NB4 (cell line): Measurements from ENCODE around the gene POPDC2.

Experiments used
- DNase-seq: peaks from one replicate; pipeline ENCODE4 v3.0.0; 2010; ENCODE audit warnings: low read depth
- H3K4me3 ChIP-seq: one replicate; pipeline ENCODE4 v1.5.1; 2011; ENCODE audit warnings: mild to moderate bottlenecking, low read depth, low read length, moderate library complexity
- MAX ChIP-seq: IDR thresholded peaks from 2 replicates; pipeline ENCODE4 v1.6.1; 2011; ENCODE audit warnings: low read depth, low read length
- MYC ChIP-seq: IDR thresholded peaks from 2 replicates; pipeline ENCODE4 v1.6.1; 2011; ENCODE audit warnings: low read depth, low read length
- POLR2A ChIP-seq: IDR thresholded peaks from 2 replicates; pipeline ENCODE4 v1.6.1; 2011; ENCODE audit warnings: mild to moderate bottlenecking; ENCODE audit not compliant: insufficient read length; ENCODE audit errors: extremely low read depth
- TF ChIP-seq, protein P1 (sequence below): IDR thresholded peaks from one replicate; pipeline ENCODE4 v1.5.1; 2012; ENCODE audit warnings: low read depth, low read length

POPDC2 gene

DNA sequence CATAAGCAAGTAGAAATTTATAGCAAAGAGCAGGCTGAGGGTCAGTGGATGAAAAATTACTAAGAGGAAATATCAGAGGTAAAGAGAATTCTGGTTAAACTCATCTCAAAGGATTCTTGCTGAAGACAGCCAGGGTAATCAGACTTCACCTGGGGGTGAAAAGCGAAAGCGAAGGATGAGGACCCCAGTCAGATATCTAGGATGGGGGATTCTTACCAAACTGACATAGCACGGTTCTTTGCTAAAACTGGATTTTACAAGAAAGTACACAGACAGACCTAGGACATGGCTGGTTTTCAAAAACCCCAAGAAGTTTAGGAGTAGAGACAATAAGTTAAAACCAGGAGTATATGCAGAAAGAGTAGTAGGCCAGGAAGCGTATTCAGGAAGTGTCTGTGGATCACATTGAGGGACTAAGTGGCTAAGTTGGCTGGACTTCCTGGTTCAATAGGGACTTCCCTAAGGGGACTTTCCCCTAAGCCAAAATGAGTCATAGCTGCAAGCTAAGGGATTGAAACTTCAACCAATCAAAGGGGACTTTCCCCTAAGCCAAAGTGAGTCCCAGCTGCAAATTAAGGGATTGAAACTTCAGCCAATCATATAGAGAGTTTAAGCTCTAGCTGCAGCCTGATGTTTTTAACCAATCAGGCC lies 40.0 kb upstream of the POPDC2 start:
- DNase-seq, result peak; percentile 47
- TF ChIP-seq MAX (no peak), MYC (no peak), POLR2A (no peak)
- TF ChIP-seq, protein P1, sequence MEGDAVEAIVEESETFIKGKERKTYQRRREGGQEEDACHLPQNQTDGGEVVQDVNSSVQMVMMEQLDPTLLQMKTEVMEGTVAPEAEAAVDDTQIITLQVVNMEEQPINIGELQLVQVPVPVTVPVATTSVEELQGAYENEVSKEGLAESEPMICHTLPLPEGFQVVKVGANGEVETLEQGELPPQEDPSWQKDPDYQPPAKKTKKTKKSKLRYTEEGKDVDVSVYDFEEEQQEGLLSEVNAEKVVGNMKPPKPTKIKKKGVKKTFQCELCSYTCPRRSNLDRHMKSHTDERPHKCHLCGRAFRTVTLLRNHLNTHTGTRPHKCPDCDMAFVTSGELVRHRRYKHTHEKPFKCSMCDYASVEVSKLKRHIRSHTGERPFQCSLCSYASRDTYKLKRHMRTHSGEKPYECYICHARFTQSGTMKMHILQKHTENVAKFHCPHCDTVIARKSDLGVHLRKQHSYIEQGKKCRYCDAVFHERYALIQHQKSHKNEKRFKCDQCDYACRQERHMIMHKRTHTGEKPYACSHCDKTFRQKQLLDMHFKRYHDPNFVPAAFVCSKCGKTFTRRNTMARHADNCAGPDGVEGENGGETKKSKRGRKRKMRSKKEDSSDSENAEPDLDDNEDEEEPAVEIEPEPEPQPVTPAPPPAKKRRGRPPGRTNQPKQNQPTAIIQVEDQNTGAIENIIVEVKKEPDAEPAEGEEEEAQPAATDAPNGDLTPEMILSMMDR, result no peak
- no peak overlapping the region for H3K4me3 ChIP-seq

DNA sequence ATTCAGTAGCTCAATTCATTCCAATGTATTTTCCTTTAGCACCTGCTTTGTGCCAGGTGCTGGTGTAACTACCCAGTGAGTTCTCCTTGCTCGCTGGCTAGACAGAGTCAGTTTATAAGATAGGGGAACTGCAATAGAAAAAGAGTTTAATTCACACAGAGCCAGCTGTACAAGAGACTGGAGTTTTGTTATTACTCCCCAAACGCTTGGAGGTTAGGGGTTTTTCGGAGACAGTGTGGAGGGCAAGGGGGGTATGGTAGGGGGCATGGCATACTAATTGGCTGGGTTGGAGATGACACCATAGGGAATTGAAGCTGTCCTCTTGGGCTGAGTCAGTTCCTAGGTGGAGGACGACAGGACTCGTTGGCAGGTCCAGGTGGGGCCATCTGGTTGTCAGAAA lies 37.0 kb upstream of the POPDC2 start:
- no peak for DNase-seq
- H3K4me3 ChIP-seq, result no peak overlapping the region
- TF ChIP-seq, protein P1, result no peak
- TF ChIP-seq MYC, result no peak
- no peak for TF ChIP-seq POLR2A
- no peak for TF ChIP-seq MAX

- DNase-seq, result peak; percentile 45
- no peak for TF ChIP-seq POLR2A
- H3K4me3 ChIP-seq, result no peak overlapping the region
Observed at GRCh38 chr3:119695480-119695879, 35.1 kb upstream of the POPDC2 start.

- no peak overlapping the region for H3K4me3 ChIP-seq
- no peak for TF ChIP-seq MYC
- no peak for TF ChIP-seq MAX
- TF ChIP-seq, protein P1, result peak; percentile 42
- TF ChIP-seq POLR2A, result no peak
- peak; percentile 12 for DNase-seq
Observed at GRCh38 chr3:119690043-119690656, 29.8 kb upstream of the POPDC2 start.

- no peak overlapping the region for H3K4me3 ChIP-seq
- TF ChIP-seq, protein P1, result no peak
- TF ChIP-seq POLR2A (no peak), MAX (no peak), MYC (no peak)
- DNase-seq, result no peak
Observed at GRCh38 chr3:119683421-119683820, 23.0 kb upstream of the POPDC2 start.

- peak; percentile 58 for DNase-seq
- H3K4me3 ChIP-seq, result no peak overlapping the region
- TF ChIP-seq MYC, result no peak
- TF ChIP-seq, protein P1, result peak; percentile 7
- TF ChIP-seq POLR2A, result no peak
- TF ChIP-seq MAX, result no peak
Observed at GRCh38 chr3:119681279-119681678, 20.9 kb upstream of the POPDC2 start.
